Neural progenitor cell (in vitro differentiated cells): Measurements from ENCODE around the gene SULT1A1. TPM values are rescaled to one million over a fixed set of nuclear protein-coding genes. Genes with fewer than 3 reads are reported as not detected.
"Not testable (repeated sequence)": the region's sequence is repeated elsewhere in the genome, so short reads cannot be mapped to it uniquely, and the experiment has no call there.

ENCODE experiments used
- DNase-seq: peaks from one replicate; pipeline ENCODE4 v3.0.0-alpha.2; 2016; ENCODE audit warnings: low spot score
- H2AFZ ChIP-seq: fragments of 200-600 bp; sonication (generic); replicated peaks from 2 replicates; pipeline ENCODE4 v1.6.1; 2016; ENCODE audit warnings: antibody characterized with exemption
- H3F3A ChIP-seq: fragments of 200-600 bp; sonication (generic); 2 replicates; pipeline ENCODE4 v1.6.1; 2016; ENCODE audit warnings: antibody characterized with exemption, low read depth
- H3K27ac ChIP-seq: fragments of 200-600 bp; sonication (generic); 2 replicates; pipeline ENCODE4 v1.5.1; 2016; ENCODE audit warnings: mild to moderate bottlenecking
- H3K27me3 ChIP-seq: fragments of 200-600 bp; sonication (generic); 2 replicates; pipeline ENCODE4 v1.6.1; 2016; ENCODE audit warnings: mild to moderate bottlenecking, moderate library complexity
- H3K36me3 ChIP-seq: fragments of 200-600 bp; sonication (generic); 2 replicates; pipeline ENCODE4 v1.5.1; 2016
- H3K4me1 ChIP-seq: fragments of 200-600 bp; sonication (generic); 2 replicates; pipeline ENCODE4 v1.6.1; 2016; ENCODE audit warnings: mixed run types
- H3K4me2 ChIP-seq: fragments of 200-600 bp; sonication (generic); 2 replicates; pipeline ENCODE4 v1.6.1; 2016
- H3K4me3 ChIP-seq: fragments of 200-600 bp; sonication (generic); 2 replicates; pipeline ENCODE4 v1.5.1; 2016
- H3K79me2 ChIP-seq: fragments of 200-600 bp; sonication (generic); 2 replicates; pipeline ENCODE4 v1.6.1; 2016; ENCODE audit warnings: low read depth
- H3K9ac ChIP-seq: fragments of 200-600 bp; sonication (generic); 2 replicates; pipeline ENCODE4 v1.6.1; 2016
- H3K9me3 ChIP-seq: fragments of 200-600 bp; sonication (generic); 2 replicates; pipeline ENCODE4 v1.5.1; 2016; ENCODE audit warnings: low read depth
- H4K20me1 ChIP-seq: fragments of 200-600 bp; sonication (generic); 2 replicates; pipeline ENCODE4 v1.6.1; 2016; ENCODE audit warnings: low read depth
- H3K27ac Mint-ChIP-seq: 3 replicates; pipeline ENCODE4 v1.8.0; 2021; ENCODE audit warnings: mixed read lengths
- H3K27me3 Mint-ChIP-seq: 2 replicates; pipeline ENCODE4 v1.8.0; 2022; ENCODE audit warnings: low read depth, mild to moderate bottlenecking, inconsistent platforms, moderate library complexity, mixed read lengths; ENCODE audit not compliant: insufficient read depth
- H3K36me3 Mint-ChIP-seq: 3 replicates; pipeline ENCODE4 v1.8.0; 2021; ENCODE audit warnings: mixed read lengths
- H3K4me1 Mint-ChIP-seq: 3 replicates; pipeline ENCODE4 v1.8.0; 2021; ENCODE audit warnings: mixed read lengths
- H3K4me3 Mint-ChIP-seq: 3 replicates; pipeline ENCODE4 v1.8.0; 2021; ENCODE audit warnings: mild to moderate bottlenecking, moderate library complexity, mixed read lengths
- H3K9me3 Mint-ChIP-seq: 3 replicates; pipeline ENCODE4 v1.8.0; 2020; ENCODE audit warnings: mixed read lengths
- EZH2 ChIP-seq: fragments of 200-600 bp; sonication (generic); IDR thresholded peaks from 2 replicates; pipeline ENCODE4 v1.6.1; 2017; ENCODE audit warnings: antibody characterized with exemption, mild to moderate bottlenecking, moderate library complexity
- EZH2phosphoT487 ChIP-seq: fragments of 200-600 bp; sonication (generic); IDR thresholded peaks from 2 replicates; pipeline ENCODE4 v1.6.1; 2017; ENCODE audit warnings: antibody characterized with exemption
- total RNA-seq: library from RNA; depleted of rRNA; stranded (reverse); fragments of >200 nt; gene quantifications from 2 replicates; pipeline ENCODE4 v1.2.3, GENCODE V29; 2015; ENCODE audit warnings: low replicate concordance
- TF ChIP-seq, protein P1 (sequence below): fragments of 200-600 bp; sonication (generic); IDR thresholded peaks from 2 replicates; pipeline ENCODE4 v1.5.1; 2017; ENCODE audit warnings: antibody characterized with exemption, mild to moderate bottlenecking

SULT1A1 gene
- total RNA-seq, 1 donor from 2014 or later, result 4.2 TPM

DNA sequence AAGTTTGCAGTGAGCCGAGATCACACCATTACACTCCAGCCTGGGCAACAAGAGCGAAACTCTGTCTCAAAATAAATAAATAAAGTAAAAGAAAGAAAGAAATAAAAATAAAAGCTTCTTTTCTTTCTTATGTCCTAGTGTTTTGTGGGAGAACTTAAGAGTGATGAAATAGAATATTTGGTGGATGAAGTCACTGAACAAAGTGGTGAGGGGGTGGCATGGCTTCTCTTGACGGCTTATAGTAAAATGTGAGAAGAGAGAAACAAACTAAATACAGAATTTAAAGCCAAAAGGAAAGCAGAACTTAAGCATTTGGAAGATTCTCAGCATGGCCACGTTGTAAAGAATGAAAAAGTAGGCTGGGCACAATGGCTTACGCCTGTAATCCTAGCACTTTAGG lies 40.8 kb downstream of the SULT1A1 start:
- H3K27me3 ChIP-seq, result no peaks in the 10 kb centered on the region
- peaks cover 8% of the 10 kb centered on the region for H3K9me3 ChIP-seq
- Mint-ChIP-seq H3K27me3 (peaks cover 5% of the 10 kb centered on the region), H3K4me1 (peaks cover 23% of the 10 kb centered on the region), H3K27ac (no peak overlapping the region), H3K36me3 (peaks cover 20% of the 10 kb centered on the region), H3K9me3 (peaks cover 11% of the 10 kb centered on the region), H3K4me3 (no peak overlapping the region)
- no peak overlapping the region for H3K9ac ChIP-seq
- H3K4me1 ChIP-seq, result peaks cover 13% of the 10 kb centered on the region
- H3F3A ChIP-seq, result peaks cover 2% of the 10 kb centered on the region
- H2AFZ ChIP-seq, result no peak overlapping the region
- H3K27ac ChIP-seq, result no peak overlapping the region
- peaks cover 6% of the 10 kb centered on the region for H3K36me3 ChIP-seq
- no peak overlapping the region for H3K4me3 ChIP-seq
- no peak overlapping the region for H3K4me2 ChIP-seq
- peaks cover 14% of the 10 kb centered on the region for H3K79me2 ChIP-seq
- peaks cover 11% of the 10 kb centered on the region for H4K20me1 ChIP-seq
- no peak for DNase-seq
- TF ChIP-seq EZH2phosphoT487 (no peak), EZH2 (no peak)
- TF ChIP-seq, protein P1, sequence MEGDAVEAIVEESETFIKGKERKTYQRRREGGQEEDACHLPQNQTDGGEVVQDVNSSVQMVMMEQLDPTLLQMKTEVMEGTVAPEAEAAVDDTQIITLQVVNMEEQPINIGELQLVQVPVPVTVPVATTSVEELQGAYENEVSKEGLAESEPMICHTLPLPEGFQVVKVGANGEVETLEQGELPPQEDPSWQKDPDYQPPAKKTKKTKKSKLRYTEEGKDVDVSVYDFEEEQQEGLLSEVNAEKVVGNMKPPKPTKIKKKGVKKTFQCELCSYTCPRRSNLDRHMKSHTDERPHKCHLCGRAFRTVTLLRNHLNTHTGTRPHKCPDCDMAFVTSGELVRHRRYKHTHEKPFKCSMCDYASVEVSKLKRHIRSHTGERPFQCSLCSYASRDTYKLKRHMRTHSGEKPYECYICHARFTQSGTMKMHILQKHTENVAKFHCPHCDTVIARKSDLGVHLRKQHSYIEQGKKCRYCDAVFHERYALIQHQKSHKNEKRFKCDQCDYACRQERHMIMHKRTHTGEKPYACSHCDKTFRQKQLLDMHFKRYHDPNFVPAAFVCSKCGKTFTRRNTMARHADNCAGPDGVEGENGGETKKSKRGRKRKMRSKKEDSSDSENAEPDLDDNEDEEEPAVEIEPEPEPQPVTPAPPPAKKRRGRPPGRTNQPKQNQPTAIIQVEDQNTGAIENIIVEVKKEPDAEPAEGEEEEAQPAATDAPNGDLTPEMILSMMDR, result no peak

DNA sequence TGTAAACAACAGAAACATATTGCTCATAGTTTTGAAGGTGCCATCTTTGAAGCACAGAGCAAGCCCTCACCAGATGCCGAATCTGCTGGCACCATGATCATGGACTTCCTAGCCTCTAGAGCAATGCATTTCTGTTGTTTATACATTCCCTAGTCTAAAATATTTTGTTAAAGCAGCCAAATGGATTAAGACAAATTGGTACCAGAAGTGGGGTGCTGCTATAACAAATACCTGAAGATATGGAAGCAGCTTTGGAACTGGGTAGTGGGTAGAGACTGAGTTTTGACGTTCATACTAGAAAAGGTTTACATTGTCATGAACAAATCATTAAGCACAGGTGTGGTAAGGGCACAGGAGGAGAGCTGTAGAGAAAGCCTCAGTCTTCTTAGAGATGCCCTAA lies 42.6 kb downstream of the SULT1A1 start:
- H3K4me2 ChIP-seq, result no peak overlapping the region
- Mint-ChIP-seq H3K36me3 (peaks cover 20% of the 10 kb centered on the region), H3K9me3 (peaks cover 11% of the 10 kb centered on the region), H3K4me1 (peaks cover 6% of the 10 kb centered on the region), H3K27me3 (peaks cover 2% of the 10 kb centered on the region), H3K4me3 (no peak overlapping the region), H3K27ac (no peak overlapping the region)
- H3K9me3 ChIP-seq, result peaks cover 8% of the 10 kb centered on the region
- H3K36me3 ChIP-seq, result peaks cover 6% of the 10 kb centered on the region
- peaks cover under 1% of the 10 kb centered on the region for H4K20me1 ChIP-seq
- no peak overlapping the region for H3K27ac ChIP-seq
- no peak overlapping the region for H2AFZ ChIP-seq
- no peaks in the 10 kb centered on the region for H3K27me3 ChIP-seq
- peaks cover 3% of the 10 kb centered on the region for H3F3A ChIP-seq
- H3K79me2 ChIP-seq, result peaks cover 14% of the 10 kb centered on the region
- TF ChIP-seq EZH2 (no peak), EZH2phosphoT487 (no peak)
- TF ChIP-seq, protein P1, result no peak
- DNase-seq, result no peak
- no peak overlapping the region for H3K9ac ChIP-seq
- no peak overlapping the region for H3K4me3 ChIP-seq
- peaks cover under 1% of the 10 kb centered on the region for H3K4me1 ChIP-seq

DNA sequence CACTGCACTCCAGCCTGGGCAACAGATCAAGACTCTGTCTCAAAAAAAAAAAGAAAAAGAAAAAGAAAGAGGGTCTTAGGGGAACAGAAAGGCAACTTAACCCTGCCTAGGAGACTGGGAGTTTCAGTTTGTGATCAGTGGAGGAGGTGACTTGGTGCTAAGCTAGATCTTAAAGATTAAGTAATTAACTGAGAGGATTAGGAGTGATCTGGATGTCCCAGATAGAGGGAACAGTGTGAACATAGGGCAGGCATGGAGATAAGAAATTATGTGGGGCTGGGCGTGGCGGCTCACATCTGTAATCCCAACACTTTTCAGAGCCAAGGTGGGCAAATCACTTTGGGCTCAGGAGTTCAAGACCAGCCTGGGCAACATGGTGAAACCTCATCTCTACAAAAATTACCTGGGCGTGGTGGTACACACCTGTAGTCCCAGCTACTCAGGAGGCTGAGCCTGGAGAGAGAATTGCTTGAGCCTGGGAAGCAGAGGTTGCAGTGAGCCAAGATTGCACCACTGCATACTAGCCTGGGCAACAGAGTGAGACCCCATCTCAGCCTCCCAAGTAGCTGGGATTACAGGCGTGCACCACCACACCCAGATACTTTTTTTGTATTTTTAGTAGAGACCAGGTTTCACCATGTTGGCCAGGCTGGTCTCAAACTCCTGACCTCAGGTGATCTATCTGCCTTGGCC lies 43.5 kb downstream of the SULT1A1 start:
- not testable (repeated sequence) for H3K27me3 ChIP-seq, H3K27ac ChIP-seq, H3K9ac ChIP-seq, H3K27ac Mint-ChIP-seq, H3K4me3 ChIP-seq, H3K9me3 ChIP-seq, DNase-seq, H3K4me3 Mint-ChIP-seq, H3K4me2 ChIP-seq, H3K4me1 ChIP-seq, H3K4me1 Mint-ChIP-seq, H3K36me3 ChIP-seq, H3F3A ChIP-seq, H2AFZ ChIP-seq, H3K27me3 Mint-ChIP-seq, H4K20me1 ChIP-seq
- H3K36me3 Mint-ChIP-seq, result peaks cover 20% of the 10 kb centered on the region
- peaks cover 14% of the 10 kb centered on the region for H3K79me2 ChIP-seq
- H3K9me3 Mint-ChIP-seq, result peaks cover 11% of the 10 kb centered on the region

DNA sequence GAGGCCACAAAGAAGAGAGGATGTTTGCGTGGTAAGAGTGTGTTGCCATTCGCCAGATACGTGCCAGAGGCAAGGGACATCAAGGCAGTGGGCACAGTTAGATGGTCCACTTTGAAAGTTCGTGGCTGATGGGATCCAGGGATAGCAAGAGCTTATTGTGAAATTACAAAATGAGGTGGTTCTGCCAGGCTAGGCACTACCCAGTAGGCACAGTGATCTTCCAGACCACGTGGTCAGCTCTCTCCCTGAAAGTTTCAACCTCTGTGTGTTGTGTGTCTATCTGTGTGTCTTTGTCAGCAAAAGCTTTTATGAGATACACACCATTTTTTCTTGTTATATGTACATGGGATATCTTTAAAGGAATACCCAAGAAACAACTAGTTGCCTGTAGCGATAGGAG lies 46.6 kb downstream of the SULT1A1 start:
- H3K9me3 ChIP-seq, result peaks cover 8% of the 10 kb centered on the region
- H3K27me3 ChIP-seq, result no peaks in the 10 kb centered on the region
- no peaks in the 10 kb centered on the region for H3K4me1 Mint-ChIP-seq
- peaks cover 14% of the 10 kb centered on the region for H3K79me2 ChIP-seq
- H3K4me3 Mint-ChIP-seq, result no peak overlapping the region
- no peak overlapping the region for H3K4me3 ChIP-seq
- no peak for DNase-seq
- peaks cover 6% of the 10 kb centered on the region for H3K36me3 ChIP-seq
- H4K20me1 ChIP-seq, result no peaks in the 10 kb centered on the region
- H3K4me1 ChIP-seq, result no peaks in the 10 kb centered on the region
- no peak overlapping the region for H3K9ac ChIP-seq
- TF ChIP-seq EZH2 (no peak), EZH2phosphoT487 (no peak)
- TF ChIP-seq, protein P1, result no peak
- H3K36me3 Mint-ChIP-seq, result peaks cover 23% of the 10 kb centered on the region
- H2AFZ ChIP-seq, result no peak overlapping the region
- peaks cover 11% of the 10 kb centered on the region for H3K9me3 Mint-ChIP-seq
- H3K4me2 ChIP-seq, result no peak overlapping the region
- no peak overlapping the region for H3K27ac Mint-ChIP-seq
- peaks cover 3% of the 10 kb centered on the region for H3F3A ChIP-seq
- no peak overlapping the region for H3K27ac ChIP-seq
- H3K27me3 Mint-ChIP-seq, result no peaks in the 10 kb centered on the region
